ENCODE measurements around the gene GJA1. TPM values are rescaled to one million over a fixed set of nuclear protein-coding genes. Genes with fewer than 3 reads are reported as not detected.

Gene GJA1
- polyA plus RNA-seq, 1 donor (not counting 4 experiments of a cell fraction or from before 2014, with no cell fraction given), result 164 TPM

GRCh38 chr6:121413879-121414278 lies 21.6 kb upstream of the GJA1 start:
- no peak for DNase-seq (ENCODE audit: low read depth, low spot score)
- Histone ChIP-seq H3K9me1 (ENCODE audit: control insufficient read depth, extremely low read depth, insufficient read depth, low read length) (no peaks in the 10 kb centered on the region), H3K4me2 (ENCODE audit: control insufficient read depth, extremely low read depth, insufficient read depth, low read depth, low read length) (no peak overlapping the region), H3K9me3 (ENCODE audit: control insufficient read depth, low read depth, low read length) (no peaks in the 10 kb centered on the region), H3K79me2 (ENCODE audit: control insufficient read depth, insufficient read depth, low read length) (no peaks in the 10 kb centered on the region), H3K27ac (ENCODE audit: control insufficient read depth, insufficient read depth, low read length) (no peak overlapping the region), H3K9ac (ENCODE audit: control insufficient read depth, extremely low read depth, insufficient read depth, low read length) (no peak overlapping the region), H3K27me3 (ENCODE audit: control insufficient read depth, extremely low read depth, insufficient read depth, low read length) (no peaks in the 10 kb centered on the region), H3K4me3 (ENCODE audit: control insufficient read depth in 2 of 3, extremely low read depth in 1 of 3, insufficient read depth in 2 of 3, low read depth in 1 of 3, low read length in 3 of 3) (no peak overlapping the region), H3K4me1 (ENCODE audit: control insufficient read depth, extremely low read depth, insufficient read depth, low read length) (no peaks in the 10 kb centered on the region), H3K36me3 (ENCODE audit: control insufficient read depth in 2 of 2, extremely low read depth in 1 of 2, insufficient read depth in 2 of 2, low read length in 2 of 2) (no peaks in the 10 kb centered on the region), H2AFZ (ENCODE audit: control insufficient read depth, low read length) (no peak overlapping the region), H4K20me1 (ENCODE audit: control insufficient read depth, extremely low read depth, insufficient read depth, low read length) (no peaks in the 10 kb centered on the region)
- dilution Hi-C loops (cut with MboI; ENCODE audit: extremely low pct_ligation_motif_present, low sequenced_read_pairs), result no loop called here
- FAIRE-seq, result no peak
- no peak for TF ChIP-seq EZH2 (IDR thresholded peaks at IDR 0.05; ENCODE audit: low read length)
- TF ChIP-seq CTCF (optimal IDR thresholded peaks at IDR 0.05 in 1 of 3, IDR thresholded peaks at IDR 0.05 in 1 of 3, conservative IDR thresholded peaks at IDR 0.05 in 1 of 3; ENCODE audit: extremely low read depth in 1 of 3, insufficient read depth in 2 of 3, low read length in 3 of 3), result no peak

GRCh38 chr6:121418346-121418745 lies 17.1 kb upstream of the GJA1 start:
- H3K9ac ChIP-seq (ENCODE audit: control insufficient read depth, extremely low read depth, insufficient read depth, low read length), result no peak overlapping the region
- no peaks in the 10 kb centered on the region for H3K9me1 ChIP-seq (ENCODE audit: control insufficient read depth, extremely low read depth, insufficient read depth, low read length)
- no peaks in the 10 kb centered on the region for H3K79me2 ChIP-seq (ENCODE audit: control insufficient read depth, insufficient read depth, low read length)
- H3K36me3 ChIP-seq (ENCODE audit: control insufficient read depth in 2 of 2, extremely low read depth in 1 of 2, insufficient read depth in 2 of 2, low read length in 2 of 2), result no peaks in the 10 kb centered on the region
- no peak overlapping the region for H3K4me3 ChIP-seq (ENCODE audit: control insufficient read depth in 2 of 3, extremely low read depth in 1 of 3, insufficient read depth in 2 of 3, low read depth in 1 of 3, low read length in 3 of 3)
- DNase-seq (ENCODE audit: low read depth, low spot score) (no peak), FAIRE-seq (no peak)
- H3K4me2 ChIP-seq (ENCODE audit: control insufficient read depth, extremely low read depth, insufficient read depth, low read depth, low read length), result no peak overlapping the region
- H3K27me3 ChIP-seq (ENCODE audit: control insufficient read depth, extremely low read depth, insufficient read depth, low read length), result no peaks in the 10 kb centered on the region
- no peak overlapping the region for H2AFZ ChIP-seq (ENCODE audit: control insufficient read depth, low read length)
- no peaks in the 10 kb centered on the region for H4K20me1 ChIP-seq (ENCODE audit: control insufficient read depth, extremely low read depth, insufficient read depth, low read length)
- no peaks in the 10 kb centered on the region for H3K9me3 ChIP-seq (ENCODE audit: control insufficient read depth, low read depth, low read length)
- dilution Hi-C loops (cut with MboI; ENCODE audit: extremely low pct_ligation_motif_present, low sequenced_read_pairs), result no loop called here
- no peaks in the 10 kb centered on the region for H3K4me1 ChIP-seq (ENCODE audit: control insufficient read depth, extremely low read depth, insufficient read depth, low read length)
- no peak overlapping the region for H3K27ac ChIP-seq (ENCODE audit: control insufficient read depth, insufficient read depth, low read length)
- TF ChIP-seq CTCF (optimal IDR thresholded peaks at IDR 0.05 in 1 of 3, IDR thresholded peaks at IDR 0.05 in 1 of 3, conservative IDR thresholded peaks at IDR 0.05 in 1 of 3; ENCODE audit: extremely low read depth in 1 of 3, insufficient read depth in 2 of 3, low read length in 3 of 3), result no peak
- TF ChIP-seq EZH2 (IDR thresholded peaks at IDR 0.05; ENCODE audit: low read length), result no peak

Data from keratinocyte (primary cell).